ENCODE data around the gene CCDC50.

- TF ChIP-seq, protein P1, sequence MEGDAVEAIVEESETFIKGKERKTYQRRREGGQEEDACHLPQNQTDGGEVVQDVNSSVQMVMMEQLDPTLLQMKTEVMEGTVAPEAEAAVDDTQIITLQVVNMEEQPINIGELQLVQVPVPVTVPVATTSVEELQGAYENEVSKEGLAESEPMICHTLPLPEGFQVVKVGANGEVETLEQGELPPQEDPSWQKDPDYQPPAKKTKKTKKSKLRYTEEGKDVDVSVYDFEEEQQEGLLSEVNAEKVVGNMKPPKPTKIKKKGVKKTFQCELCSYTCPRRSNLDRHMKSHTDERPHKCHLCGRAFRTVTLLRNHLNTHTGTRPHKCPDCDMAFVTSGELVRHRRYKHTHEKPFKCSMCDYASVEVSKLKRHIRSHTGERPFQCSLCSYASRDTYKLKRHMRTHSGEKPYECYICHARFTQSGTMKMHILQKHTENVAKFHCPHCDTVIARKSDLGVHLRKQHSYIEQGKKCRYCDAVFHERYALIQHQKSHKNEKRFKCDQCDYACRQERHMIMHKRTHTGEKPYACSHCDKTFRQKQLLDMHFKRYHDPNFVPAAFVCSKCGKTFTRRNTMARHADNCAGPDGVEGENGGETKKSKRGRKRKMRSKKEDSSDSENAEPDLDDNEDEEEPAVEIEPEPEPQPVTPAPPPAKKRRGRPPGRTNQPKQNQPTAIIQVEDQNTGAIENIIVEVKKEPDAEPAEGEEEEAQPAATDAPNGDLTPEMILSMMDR (IDR thresholded peaks at IDR 0.05; ENCODE audit: insufficient read depth, low read depth, low read length): no peak
- no peak for TF ChIP-seq EZH2 (IDR thresholded peaks at IDR 0.05; ENCODE audit: insufficient read depth, low read length)
Observed at GRCh38 chr3:191353022-191353777, 24.0 kb downstream of the CCDC50 start.
